GM04504 (cell line): ENCODE results near the gene TESMIN.

Experiments
- DNase-seq: peaks from one replicate; pipeline ENCODE4 v3.0.0-alpha.2; 2012; ENCODE audit warnings: low read depth

TESMIN gene

GRCh38 chr11:68660066-68660810 is 91.1 kb downstream of the TESMIN start:
- no peak for DNase-seq

DNA sequence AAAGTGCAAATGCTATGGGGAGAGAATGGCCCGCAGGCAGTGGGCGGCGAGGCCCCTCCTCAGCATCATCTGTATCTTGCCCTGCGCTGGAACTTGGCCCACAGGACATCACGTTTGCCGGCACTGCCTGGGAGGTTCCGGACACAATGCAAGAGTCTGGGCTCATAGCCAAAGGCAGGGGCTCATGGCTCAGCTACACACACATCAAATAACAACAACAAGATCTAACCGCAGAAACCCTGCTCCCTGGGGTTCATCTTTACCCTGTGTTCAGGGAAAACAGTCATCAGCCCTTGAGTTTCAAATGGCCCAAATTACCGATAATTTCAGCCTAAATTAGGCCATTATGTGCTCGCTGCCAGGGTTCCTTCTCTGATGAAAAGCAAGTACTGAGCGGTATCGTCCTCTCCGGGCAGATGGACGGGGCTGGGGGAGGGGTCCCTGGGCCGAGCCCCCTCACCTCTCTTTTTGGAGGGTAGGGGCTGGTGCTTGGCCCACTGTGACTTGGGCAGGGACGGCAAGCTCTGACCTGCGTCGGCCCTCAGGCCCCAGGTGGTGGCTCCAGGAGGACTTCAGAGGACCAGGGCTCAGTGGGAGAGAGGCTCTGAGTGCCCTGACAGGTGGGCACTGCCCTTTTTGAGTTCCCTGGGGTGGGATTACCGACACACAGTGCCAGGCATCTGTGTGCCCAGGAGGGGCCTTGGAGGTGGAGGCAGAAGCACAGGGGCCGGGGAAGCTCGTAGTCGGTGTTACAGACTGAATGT is 92.0 kb downstream of the TESMIN start:
- peak; percentile 73 for DNase-seq

GRCh38 chr11:68658661-68659060 is 92.7 kb downstream of the TESMIN start:
- DNase-seq, result no peak

DNA sequence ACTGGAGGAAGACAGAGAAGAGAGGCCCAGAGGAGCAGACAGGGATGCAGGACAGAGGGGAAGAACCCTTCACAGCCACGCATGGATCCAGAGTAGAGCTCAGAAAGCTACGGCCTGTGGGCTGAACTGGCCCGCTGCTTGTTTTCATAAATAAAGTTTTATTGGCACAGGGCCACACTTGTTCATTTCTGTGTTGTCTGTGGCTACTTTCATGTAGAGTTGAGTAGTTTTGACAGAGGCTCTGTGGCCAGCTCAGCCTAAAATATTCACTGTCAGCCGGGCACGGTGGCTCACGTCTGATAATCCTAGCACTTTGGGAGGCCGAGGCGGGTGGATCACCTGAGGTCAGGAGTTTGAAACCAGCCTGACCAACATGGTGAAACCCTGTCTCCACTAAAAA is 93.2 kb downstream of the TESMIN start:
- no peak for DNase-seq
